GM19043 (cell line): ENCODE data around the gene GBE1.
"Not testable (repeated sequence)": the region's sequence is repeated elsewhere in the genome, so short reads cannot be mapped to it uniquely, and the experiment has no call there.

ENCODE experiments used
- ATAC-seq: cut with Tn5 transposase; IDR thresholded peaks from one replicate; pipeline ENCODE4 v1.9.1; 2021; ENCODE audit warnings: low read depth; ENCODE audit not compliant: unreplicated experiment

Gene GBE1

GRCh38 chr3:81758275-81758674 lies 3.2 kb downstream of the GBE1 start:
- no peak for ATAC-seq

GRCh38 chr3:81753416-81754027 lies 7.9 kb downstream of the GBE1 start:
- ATAC-seq = no peak

GRCh38 chr3:81752604-81753003 lies 8.8 kb downstream of the GBE1 start:
- no peak for ATAC-seq

DNA sequence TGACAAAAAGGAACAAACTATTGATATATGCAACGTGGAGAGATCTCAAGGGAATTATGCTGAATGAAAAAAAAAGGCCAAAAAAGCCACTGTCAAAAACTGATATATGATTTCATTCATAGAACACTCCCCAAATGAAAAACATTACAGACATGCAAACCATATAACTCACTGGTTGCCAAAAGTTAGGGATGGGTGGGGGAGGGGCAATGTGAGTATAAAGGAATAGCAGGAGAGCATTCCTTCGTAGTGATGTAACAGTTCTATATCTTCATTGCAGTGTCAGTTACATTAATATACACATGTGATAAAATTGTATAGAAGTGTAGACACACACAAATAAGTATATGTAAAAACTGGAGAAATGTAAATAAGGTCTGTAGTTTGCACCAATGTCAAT lies 12.2 kb downstream of the GBE1 start:
- no peak for ATAC-seq

GRCh38 chr3:81747280-81747679 lies 14.2 kb downstream of the GBE1 start:
- ATAC-seq = not testable (repeated sequence)

DNA sequence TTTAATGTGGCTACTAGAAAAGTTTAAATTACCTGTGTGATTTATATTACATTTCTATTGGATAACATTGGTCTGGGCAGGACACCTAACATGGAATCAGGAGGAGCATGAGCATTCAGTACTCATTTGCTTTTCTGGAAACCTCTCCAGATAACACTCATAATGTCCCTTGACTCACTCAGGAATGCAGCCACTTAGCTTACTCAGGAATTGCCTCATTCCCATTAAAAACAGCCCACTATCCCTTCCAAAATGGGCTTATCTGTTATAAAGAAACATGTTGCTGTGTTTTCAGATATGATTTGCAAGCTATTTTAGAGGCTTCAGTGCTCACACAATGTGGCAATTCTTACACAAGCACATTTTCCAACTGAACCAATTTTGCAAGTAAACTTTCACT lies 17.1 kb downstream of the GBE1 start:
- ATAC-seq = no peak

- no peak for ATAC-seq
Observed at GRCh38 chr3:81743096-81744025, 18.1 kb downstream of the GBE1 start.

DNA sequence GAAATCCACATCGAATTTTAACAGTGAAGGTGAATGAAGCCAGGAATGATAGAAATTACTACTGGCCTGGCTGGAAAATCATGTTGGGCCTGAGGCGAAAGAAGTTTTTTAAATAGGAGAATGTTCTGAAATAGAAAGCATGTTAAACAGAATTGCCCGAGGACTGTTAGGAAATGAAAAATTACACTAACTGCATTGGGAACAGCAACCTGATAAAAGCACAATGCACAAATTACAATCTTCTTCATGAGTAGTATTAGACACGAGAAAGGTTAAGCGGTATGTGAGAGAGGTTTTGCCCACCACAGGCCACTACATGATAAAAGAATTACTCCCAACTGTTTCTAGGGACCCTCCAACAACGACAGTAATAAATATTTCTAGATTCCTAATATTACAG lies 18.9 kb downstream of the GBE1 start:
- no peak for ATAC-seq

GRCh38 chr3:81741216-81741615 lies 20.2 kb downstream of the GBE1 start:
- no peak for ATAC-seq

DNA sequence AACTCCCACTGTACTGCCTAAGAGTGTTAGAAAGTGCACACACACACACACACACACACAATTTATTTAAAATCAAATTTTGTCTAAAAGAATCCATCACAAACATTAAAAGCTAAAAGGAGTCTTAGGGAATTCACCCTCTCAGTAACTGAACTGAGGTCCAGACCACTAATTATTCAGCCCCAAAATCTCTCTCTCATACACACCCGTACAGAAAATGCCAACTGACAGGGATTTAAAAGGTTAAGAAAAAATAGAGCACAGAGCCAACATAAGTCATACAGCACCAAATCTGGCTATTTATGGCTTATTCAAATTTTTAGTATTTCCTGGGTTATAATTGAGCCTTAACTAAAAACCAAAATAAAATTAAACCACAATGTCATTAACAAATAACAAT lies 20.7 kb downstream of the GBE1 start:
- ATAC-seq = no peak

GRCh38 chr3:81735334-81735733 lies 26.1 kb downstream of the GBE1 start:
- no peak for ATAC-seq

GRCh38 chr3:81734742-81735141 lies 26.7 kb downstream of the GBE1 start:
- ATAC-seq = no peak

DNA sequence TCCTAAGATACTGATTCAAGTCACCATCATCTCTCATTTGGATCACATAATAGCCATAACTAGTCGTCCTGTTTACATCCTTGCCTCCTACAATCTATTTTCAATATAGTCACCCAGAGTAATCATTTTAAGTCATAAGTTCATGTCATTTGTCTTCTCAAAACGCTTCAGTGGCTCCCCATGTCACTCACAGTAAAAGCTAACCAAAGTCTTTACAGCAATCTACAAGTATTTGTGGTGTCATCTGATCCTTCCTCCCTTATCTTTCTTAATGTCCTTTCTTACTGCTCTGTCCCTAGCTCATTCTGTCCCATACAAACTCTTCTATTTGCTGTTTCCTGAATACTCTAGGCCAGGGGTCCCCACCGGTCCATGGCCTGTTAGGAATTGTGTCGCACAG lies 28.8 kb downstream of the GBE1 start:
- ATAC-seq = no peak

DNA sequence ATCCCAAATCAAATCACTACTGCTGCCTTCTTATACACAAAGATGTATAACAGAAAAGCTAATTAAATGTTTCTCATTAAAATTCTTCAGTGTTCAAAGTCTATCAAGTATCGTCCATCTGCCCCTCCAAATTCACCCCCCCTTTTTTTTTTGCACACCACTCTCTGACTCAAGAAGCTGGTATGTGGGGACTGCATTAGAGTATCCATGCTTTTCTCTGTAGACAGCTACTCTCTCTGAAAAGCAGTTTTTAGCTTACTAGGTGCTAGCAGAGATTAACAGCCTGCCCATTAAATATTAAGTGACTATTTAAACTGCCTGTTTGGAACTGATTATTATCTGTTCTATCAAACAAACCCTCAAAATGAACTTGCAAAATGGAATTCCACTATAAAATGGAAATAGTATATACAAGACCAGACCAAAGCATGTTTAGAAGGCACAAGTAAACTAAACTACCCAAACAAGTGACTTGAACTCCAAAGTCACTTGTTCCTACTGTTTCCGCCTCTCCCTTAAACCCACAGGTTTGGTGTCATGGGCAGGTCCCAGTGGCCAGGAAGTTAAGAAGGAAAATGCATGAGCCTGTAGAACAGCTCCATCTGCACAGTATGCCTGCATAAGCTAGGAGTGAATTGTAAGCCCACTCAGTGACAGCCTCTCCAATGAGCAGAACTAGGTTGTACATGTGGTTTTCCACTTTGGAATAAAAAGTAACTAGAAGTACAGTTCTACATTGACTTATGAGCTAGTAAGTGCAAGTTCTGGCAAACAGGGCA lies 32.5 kb downstream of the GBE1 start:
- ATAC-seq = no peak

GRCh38 chr3:81726735-81727134 lies 34.7 kb downstream of the GBE1 start:
- ATAC-seq = no peak

DNA sequence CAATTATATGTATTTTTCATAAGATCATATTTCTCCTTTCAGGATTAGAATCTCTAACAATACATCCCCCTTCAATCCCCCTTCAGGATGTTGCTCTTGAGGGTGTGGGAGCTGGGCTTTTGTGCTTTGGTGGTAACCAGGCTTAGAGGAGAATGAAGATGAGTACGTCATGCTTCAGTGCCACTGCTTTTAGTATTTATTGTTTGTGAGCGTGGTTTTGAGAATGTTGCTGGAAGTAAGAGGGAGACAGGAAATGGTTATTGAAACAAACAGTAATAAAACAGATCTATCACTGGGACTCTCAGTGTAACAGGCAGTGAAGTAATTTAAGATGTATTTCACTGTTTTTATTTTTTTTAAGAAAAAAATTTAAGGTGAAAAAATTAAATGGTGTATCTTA lies 35.3 kb downstream of the GBE1 start:
- ATAC-seq = no peak

GRCh38 chr3:81723732-81724313 lies 37.6 kb downstream of the GBE1 start:
- no peak for ATAC-seq

GRCh38 chr3:81718311-81718710 lies 43.1 kb downstream of the GBE1 start:
- no peak for ATAC-seq

DNA sequence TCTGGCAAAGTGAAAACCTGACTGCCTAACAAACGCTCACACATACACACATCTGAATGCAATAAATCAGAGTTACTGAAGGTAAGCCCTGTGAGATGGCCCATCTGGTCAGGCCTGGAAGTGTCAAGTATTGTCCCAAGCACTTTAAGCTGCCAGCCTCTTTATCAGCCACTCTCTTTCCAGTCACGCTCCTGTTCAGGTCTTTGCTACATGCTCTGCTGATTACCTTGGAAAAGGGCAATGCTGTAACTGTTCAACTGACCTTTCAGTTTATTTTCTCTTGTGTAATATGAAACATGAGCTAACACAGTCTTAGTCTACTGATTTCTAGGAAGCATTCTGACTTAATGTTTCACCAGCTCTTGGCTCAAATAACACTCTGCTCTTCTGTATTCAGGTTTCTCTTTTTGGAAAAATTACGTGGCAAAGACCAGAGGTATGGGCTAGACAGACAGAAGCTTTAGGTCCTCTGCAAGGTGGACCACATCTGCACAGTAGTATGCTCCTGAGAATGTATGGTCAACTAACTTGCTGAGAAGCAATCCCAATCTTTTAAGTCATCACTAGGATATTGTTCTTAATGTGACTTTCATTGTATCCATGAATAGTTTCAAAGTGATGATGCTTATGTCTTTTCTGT lies 44.5 kb downstream of the GBE1 start:
- no peak for ATAC-seq

- ATAC-seq = no peak
Observed at GRCh38 chr3:81713031-81713430, 48.4 kb downstream of the GBE1 start.
